ENCODE measurements around the gene GTPBP1.

GTPBP1 gene

GRCh38 chr22:38724926-38725571 is 19.3 kb downstream of the GTPBP1 start:
- no peak for DNase-seq (ENCODE audit: low read depth in 2 of 2)

GRCh38 chr22:38725900-38726655 is 20.3 kb downstream of the GTPBP1 start:
- no peak for DNase-seq (ENCODE audit: low read depth in 2 of 2)

- no peak for DNase-seq (ENCODE audit: low read depth in 2 of 2)
Observed at GRCh38 chr22:38727123-38727522, 21.4 kb downstream of the GTPBP1 start.

GRCh38 chr22:38727530-38728451 is 22.0 kb downstream of the GTPBP1 start:
- DNase-seq (ENCODE audit: low read depth in 2 of 2): no peak

GRCh38 chr22:38728871-38729796 is 23.4 kb downstream of the GTPBP1 start:
- no peak for DNase-seq (ENCODE audit: low read depth in 2 of 2)

- DNase-seq (ENCODE audit: low read depth in 2 of 2): no peak
Observed at GRCh38 chr22:38729946-38730345, 24.2 kb downstream of the GTPBP1 start.

GRCh38 chr22:38730411-38730871 is 24.7 kb downstream of the GTPBP1 start:
- DNase-seq (ENCODE audit: low read depth in 2 of 2): no peak

- no peak for DNase-seq (ENCODE audit: low read depth in 2 of 2)
Observed at GRCh38 chr22:38731703-38732161, 26.0 kb downstream of the GTPBP1 start.

- DNase-seq (ENCODE audit: low read depth in 2 of 2): no peak
Observed at GRCh38 chr22:38732251-38732815, 26.6 kb downstream of the GTPBP1 start.

- DNase-seq (ENCODE audit: low read depth in 2 of 2): no peak
Observed at GRCh38 chr22:38733329-38733723, 27.6 kb downstream of the GTPBP1 start.

GRCh38 chr22:38733724-38734381 is 28.1 kb downstream of the GTPBP1 start:
- DNase-seq (ENCODE audit: low read depth in 2 of 2): no peak

GRCh38 chr22:38734421-38735100 is 28.8 kb downstream of the GTPBP1 start:
- no peak for DNase-seq (ENCODE audit: low read depth in 2 of 2)

- DNase-seq (ENCODE audit: low read depth in 2 of 2): no peak
Observed at GRCh38 chr22:38735126-38735464, 29.4 kb downstream of the GTPBP1 start.

- no peak for DNase-seq (ENCODE audit: low read depth in 2 of 2)
Observed at GRCh38 chr22:38735465-38736256, 29.9 kb downstream of the GTPBP1 start.

- no peak for DNase-seq (ENCODE audit: low read depth in 2 of 2)
Observed at GRCh38 chr22:38736257-38736570, 30.5 kb downstream of the GTPBP1 start.

GRCh38 chr22:38737302-38738060 is 31.7 kb downstream of the GTPBP1 start:
- no peak for DNase-seq (ENCODE audit: low read depth in 2 of 2)

- DNase-seq (ENCODE audit: low read depth in 2 of 2): no peak
Observed at GRCh38 chr22:38738475-38739070, 32.8 kb downstream of the GTPBP1 start.

Measured in fibroblast of skin of left quadriceps (primary cell).